Esophagus muscularis mucosa (tissue), 4 donors: ENCODE measurements around the gene TTC7B. TPM values are rescaled to one million over a fixed set of nuclear protein-coding genes. Genes with fewer than 3 reads are reported as not detected.
A peak's percentile ranks its signal among the peaks of the same experiment; 100 is the strongest.

Experiments
- DNase-seq: peaks from one replicate; pipeline ENCODE4 v3.0.0-alpha.2; 2017; ENCODE audit errors: extremely low spot score
- H3K27ac ChIP-seq, 4 donors: fragments of 200-600 bp; sonication (generic); replicated peaks in 1 of 4; 1 replicate in 3 of 4; 2 replicates in 1 of 4; pipeline ENCODE4 v1.5.1; 2016 to 2019; ENCODE audit warnings: mild to moderate bottlenecking in 1 of 4
- H3K27me3 ChIP-seq, 4 donors: fragments of 200-600 bp; sonication (generic); one replicate each; pipeline versions ENCODE4 v1.5.1 to v1.6.0; 2016 to 2019
- H3K36me3 ChIP-seq, 4 donors: fragments of 200-600 bp; sonication (generic); one replicate each; pipeline ENCODE4 v1.5.1; 2016 to 2019
- H3K4me1 ChIP-seq, 4 donors: fragments of 200-600 bp; sonication (generic); one replicate each; pipeline ENCODE4 v1.5.1; 2016 to 2019
- H3K4me3 ChIP-seq, 4 donors: fragments of 200-600 bp; sonication (generic); 1 replicate in 2 of 4; 2 replicates in 2 of 4; pipeline ENCODE4 v1.5.1; 2016 to 2019; ENCODE audit warnings: mild to moderate bottlenecking in 4 of 4, moderate library complexity in 1 of 4
- H3K9me3 ChIP-seq, 4 donors: fragments of 200-600 bp; sonication (generic); 1 replicate in 3 of 4; 2 replicates in 1 of 4; pipeline ENCODE4 v1.5.1; 2016 to 2019
- EP300 ChIP-seq: sonication (generic); formaldehyde crosslinking; IDR thresholded peaks from one replicate; pipeline ENCODE4 v1.6.1; 2017; ENCODE audit warnings: antibody characterized with exemption
- POLR2A ChIP-seq: fragments of 450-650 bp; IDR thresholded peaks from one replicate; pipeline ENCODE4 v1.6.1; 2017; ENCODE audit warnings: antibody characterized with exemption, moderate library complexity, mild to moderate bottlenecking, low read depth
- POLR2AphosphoS5 ChIP-seq, 2 donors: sonication (generic); formaldehyde crosslinking; IDR thresholded peaks; one replicate each; pipeline ENCODE4 v1.6.1; 2017; ENCODE audit warnings: antibody characterized with exemption in 2 of 2
- WGBS: methylation state at CpG from one replicate; pipeline ENCODE4 v1.1.5; 2018; 5-methylcytosine and 5-hydroxymethylcytosine counted together
- intact Hi-C: fragments of 100-400 bp; cut with DNase I; formaldehyde crosslinking; loops from one replicate; pipeline ENCODE4 v1.15.1; 2023
- total RNA-seq, 4 donors: library from RNA; depleted of rRNA; stranded (reverse); fragments of >200 nt; gene quantifications; one replicate each; pipeline versions ENCODE4 v1.1.0 to v1.2.1, GENCODE V29; 2016
- TF ChIP-seq, protein P1 (sequence below), 3 experiments: fragments of 200-600 bp in 2 of 3; fragments of 450-650 bp in 1 of 3; sonication (generic) in 2 of 3; IDR thresholded peaks; one replicate each; pipeline ENCODE4 v1.5.1; 2017 to 2019; ENCODE audit warnings: antibody characterized with exemption in 3 of 3, mild to moderate bottlenecking in 2 of 3, moderate library complexity in 1 of 3

TTC7B gene
- total RNA-seq, 4 donors from 2014 or later = 54.4 to 148 (median 113) TPM

DNA sequence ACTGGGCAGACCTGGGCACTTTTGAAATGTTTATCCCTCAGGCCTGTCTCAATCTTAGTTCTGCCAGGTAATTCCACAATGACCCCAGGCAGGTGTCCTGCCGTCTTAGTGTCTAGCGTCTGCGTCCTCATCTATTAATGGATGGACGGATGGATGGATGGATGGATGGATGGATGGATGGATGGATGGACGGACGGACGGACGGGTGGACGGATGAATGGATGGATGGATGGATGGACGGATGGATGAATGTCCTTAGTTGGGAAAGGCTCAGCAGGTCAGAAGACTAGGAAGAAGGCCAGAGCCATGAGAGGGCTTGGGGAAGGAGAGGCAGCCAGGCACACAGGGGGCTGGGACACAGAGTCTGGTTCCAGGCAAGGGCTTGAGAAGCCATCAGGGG is 278.1 kb downstream of the TTC7B start:
- no peaks in the 10 kb centered on the region for H3K27me3 ChIP-seq
- DNase-seq = no peak
- H3K4me1 ChIP-seq = peaks cover 33 to 38% (median 33%) of the 10 kb centered on the region in 4 donors
- H3K9me3 ChIP-seq = no peaks in the 10 kb centered on the region
- 83% methylated on average over 10 of the region's 10 CpGs for WGBS
- H3K27ac ChIP-seq = no peak overlapping the region
- peaks cover 0 to 25% (median 24%) of the 10 kb centered on the region in 4 donors for H3K36me3 ChIP-seq
- intact Hi-C loops = no loop called here
- no peak overlapping the region for H3K4me3 ChIP-seq
- TF ChIP-seq, protein P1, sequence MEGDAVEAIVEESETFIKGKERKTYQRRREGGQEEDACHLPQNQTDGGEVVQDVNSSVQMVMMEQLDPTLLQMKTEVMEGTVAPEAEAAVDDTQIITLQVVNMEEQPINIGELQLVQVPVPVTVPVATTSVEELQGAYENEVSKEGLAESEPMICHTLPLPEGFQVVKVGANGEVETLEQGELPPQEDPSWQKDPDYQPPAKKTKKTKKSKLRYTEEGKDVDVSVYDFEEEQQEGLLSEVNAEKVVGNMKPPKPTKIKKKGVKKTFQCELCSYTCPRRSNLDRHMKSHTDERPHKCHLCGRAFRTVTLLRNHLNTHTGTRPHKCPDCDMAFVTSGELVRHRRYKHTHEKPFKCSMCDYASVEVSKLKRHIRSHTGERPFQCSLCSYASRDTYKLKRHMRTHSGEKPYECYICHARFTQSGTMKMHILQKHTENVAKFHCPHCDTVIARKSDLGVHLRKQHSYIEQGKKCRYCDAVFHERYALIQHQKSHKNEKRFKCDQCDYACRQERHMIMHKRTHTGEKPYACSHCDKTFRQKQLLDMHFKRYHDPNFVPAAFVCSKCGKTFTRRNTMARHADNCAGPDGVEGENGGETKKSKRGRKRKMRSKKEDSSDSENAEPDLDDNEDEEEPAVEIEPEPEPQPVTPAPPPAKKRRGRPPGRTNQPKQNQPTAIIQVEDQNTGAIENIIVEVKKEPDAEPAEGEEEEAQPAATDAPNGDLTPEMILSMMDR (IDR thresholded peaks at IDR 0.05) = no peak

DNA sequence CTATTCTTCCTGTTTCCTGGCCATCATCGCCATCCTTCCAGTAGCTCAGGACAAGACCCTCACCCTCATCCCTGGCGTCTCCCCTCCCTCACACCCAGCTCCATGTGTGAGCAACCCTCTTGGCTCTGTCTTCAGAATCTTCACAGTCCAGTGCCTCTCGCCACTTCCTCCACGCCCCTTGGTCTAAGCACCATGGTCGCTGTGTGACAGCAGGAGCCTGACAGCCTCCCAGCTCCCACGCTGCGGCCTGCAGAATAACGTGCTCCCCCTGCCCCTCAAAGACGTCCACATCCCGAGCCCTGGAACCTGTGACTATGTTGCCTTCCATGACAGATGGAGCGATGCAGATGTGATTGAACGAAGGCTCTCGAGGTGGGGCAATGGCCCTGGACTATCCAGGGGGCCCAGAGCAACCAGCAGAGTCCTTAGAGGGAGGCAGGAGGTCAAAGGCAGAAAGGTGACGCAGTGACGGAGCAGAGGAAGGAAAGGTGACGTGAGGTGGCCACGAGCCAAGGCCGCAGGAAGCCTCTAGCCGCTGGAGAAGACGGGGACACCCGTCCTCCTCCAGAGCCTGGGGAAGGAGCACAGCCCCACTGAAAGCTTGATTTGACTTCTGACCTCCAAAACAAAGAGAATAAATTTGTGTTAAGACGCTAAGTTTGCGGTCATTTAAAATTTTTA is 279.6 kb downstream of the TTC7B start:
- Histone ChIP-seq H3K4me1 (peaks cover 33 to 38% (median 33%) of the 10 kb centered on the region in 4 donors), H3K36me3 (peaks cover 0 to 25% (median 24%) of the 10 kb centered on the region in 4 donors), H3K9me3 (no peaks in the 10 kb centered on the region), H3K4me3 (no peak overlapping the region), H3K27ac (peak overlapping the region; percentile 44 to 68 (median 62)), H3K27me3 (no peaks in the 10 kb centered on the region)
- DNase-seq = no peak
- TF ChIP-seq, protein P1 (IDR thresholded peaks at IDR 0.05) = no peak
- TF ChIP-seq POLR2A (no peak), POLR2AphosphoS5 (IDR thresholded peaks at IDR 0.05) (no peak), EP300 (no peak)
- WGBS = 65% methylated on average over 23 of the region's 23 CpGs
- intact Hi-C loops = no loop called here

DNA sequence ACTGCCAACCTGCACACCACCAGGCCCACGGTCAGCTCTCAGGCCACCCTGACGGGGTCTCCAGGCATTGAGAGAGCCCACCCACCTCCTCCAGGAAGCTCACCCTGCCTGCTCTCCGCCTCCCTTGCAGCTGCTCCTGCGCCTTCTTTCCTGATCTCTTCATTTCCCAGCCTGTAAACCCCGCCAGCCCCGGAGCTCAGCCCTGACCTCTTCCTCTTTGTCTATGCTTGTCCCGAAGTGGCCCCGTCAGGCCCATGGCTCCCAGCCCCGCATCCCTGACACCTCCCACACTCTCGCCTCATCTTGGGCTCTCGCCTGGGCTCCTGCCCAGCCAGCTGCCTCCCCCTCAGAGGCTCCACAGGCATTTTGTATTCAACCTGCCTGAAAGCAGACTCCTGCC is 280.1 kb downstream of the TTC7B start:
- intact Hi-C loops = no loop called here
- no peak for TF ChIP-seq POLR2A
- TF ChIP-seq POLR2AphosphoS5 (IDR thresholded peaks at IDR 0.05) = peak in 1 of 2 donors; percentile 48
- DNase-seq = no peak

DNA sequence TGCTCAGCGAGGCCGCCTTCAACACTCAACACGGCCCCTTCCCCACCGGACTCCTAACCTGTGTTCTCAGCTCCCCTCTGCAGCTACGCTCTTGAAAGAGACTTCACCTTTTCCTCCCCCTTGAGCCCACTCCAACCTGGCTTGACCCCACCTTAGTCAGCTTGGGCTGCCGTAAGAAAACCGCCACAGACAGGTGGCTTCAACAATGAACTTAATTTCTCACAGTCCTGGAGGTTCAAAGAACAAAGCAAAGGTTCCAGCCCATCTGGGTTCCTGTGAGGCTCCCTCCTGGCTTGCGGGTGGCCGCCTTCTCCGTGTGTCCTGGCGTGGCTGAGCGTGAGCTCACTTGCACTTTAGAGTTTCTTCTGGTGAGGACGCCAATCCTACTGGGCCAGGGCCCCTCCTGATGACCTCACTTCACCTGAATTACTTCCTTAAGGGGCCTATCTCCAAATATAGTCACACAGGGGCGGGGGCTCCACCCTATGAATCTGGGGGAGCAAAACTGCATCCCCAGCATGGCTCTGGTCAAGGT is 280.6 kb downstream of the TTC7B start:
- WGBS = 90% methylated on average over 12 of the region's 14 CpGs
- peak overlapping the region in 3 of 4 donors; percentile 58 to 68 (median 66) for H3K27ac ChIP-seq
- no peak overlapping the region for H3K4me3 ChIP-seq
- intact Hi-C loops = no loop called here
- DNase-seq = no peak
- no peaks in the 10 kb centered on the region for H3K27me3 ChIP-seq
- TF ChIP-seq, protein P1 (IDR thresholded peaks at IDR 0.05) = no peak
- no peak for TF ChIP-seq EP300
- no peak for TF ChIP-seq POLR2A
- no peak for TF ChIP-seq POLR2AphosphoS5 (IDR thresholded peaks at IDR 0.05)
- peaks cover 33 to 38% (median 33%) of the 10 kb centered on the region in 4 donors for H3K4me1 ChIP-seq
- peaks cover 0 to 20% (median 15%) of the 10 kb centered on the region in 4 donors for H3K36me3 ChIP-seq
- H3K9me3 ChIP-seq = no peaks in the 10 kb centered on the region

More for the DNA sequence above, 280.1 kb downstream of the TTC7B start:
- Histone ChIP-seq H3K9me3 (no peaks in the 10 kb centered on the region), H3K36me3 (peaks cover 0 to 21% (median 20%) of the 10 kb centered on the region in 4 donors), H3K27ac (peak overlapping the region; percentile 44 to 68 (median 62)), H3K4me1 (peaks cover 33 to 38% (median 33%) of the 10 kb centered on the region in 4 donors), H3K4me3 (no peak overlapping the region), H3K27me3 (no peaks in the 10 kb centered on the region)
- WGBS = 39% methylated on average over 10 of the region's 11 CpGs

DNA sequence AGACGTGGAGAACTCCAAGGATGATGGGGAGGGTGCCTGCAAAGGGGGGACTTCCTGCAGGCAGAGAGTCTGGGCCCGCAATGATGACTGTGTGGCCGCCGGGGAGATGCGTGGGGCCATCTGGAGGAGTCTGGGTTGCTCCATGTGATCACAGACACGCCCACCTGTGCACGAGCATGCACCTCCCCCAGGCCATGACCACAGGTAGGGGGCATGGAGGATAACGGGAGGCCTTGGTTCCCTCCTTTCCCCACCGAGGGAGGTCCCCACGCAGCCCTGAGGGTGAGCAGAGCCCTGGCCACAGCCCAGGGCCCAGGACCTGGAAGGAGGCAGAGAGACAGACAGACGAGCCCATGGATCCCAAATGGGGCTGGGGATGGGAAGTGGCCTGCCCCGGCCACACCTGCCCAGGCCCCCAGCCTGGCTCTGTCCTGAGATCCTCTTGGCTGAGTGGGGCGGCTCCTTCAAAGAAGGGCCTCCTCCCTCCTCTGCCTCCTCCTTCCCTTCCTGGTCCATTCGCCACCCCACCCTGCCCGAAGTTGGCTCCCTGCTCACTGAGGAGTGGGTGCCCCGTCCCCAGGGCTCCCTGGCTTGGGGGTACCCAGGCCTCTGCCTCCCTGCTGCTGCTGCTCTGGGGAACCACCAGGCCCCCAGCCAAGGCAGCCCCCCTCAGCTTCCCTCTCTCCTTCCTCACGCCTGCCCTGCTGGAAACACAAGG is 281.2 kb downstream of the TTC7B start:
- H3K9me3 ChIP-seq = no peaks in the 10 kb centered on the region
- H3K36me3 ChIP-seq = peaks cover 0 to 16% (median 10%) of the 10 kb centered on the region in 4 donors
- H3K4me3 ChIP-seq = no peak overlapping the region
- no peaks in the 10 kb centered on the region for H3K27me3 ChIP-seq
- no peak for DNase-seq
- TF ChIP-seq EP300 (no peak), POLR2A (no peak), POLR2AphosphoS5 (IDR thresholded peaks at IDR 0.05) (no peak)
- TF ChIP-seq, protein P1 (IDR thresholded peaks at IDR 0.05) = no peak
- 98% methylated on average over 4 of the region's 17 CpGs for WGBS
- peak overlapping the region in 2 of 4 donors; percentile 58 to 66 for H3K27ac ChIP-seq
- H3K4me1 ChIP-seq = peaks cover 33 to 38% (median 33%) of the 10 kb centered on the region in 4 donors
- intact Hi-C loops = no loop called here
